Osteocyte (in vitro differentiated cells): Measurements from ENCODE around the gene TBL1XR1. TPM values are rescaled to one million over a fixed set of nuclear protein-coding genes. Genes with fewer than 3 reads are reported as not detected.

Experiments
- DNase-seq: peaks from one replicate; pipeline ENCODE4 v3.0.0; 2021; ENCODE audit warnings: mixed read lengths; ENCODE audit not compliant: unreplicated experiment; ENCODE audit errors: extremely low spot score
- H3K27ac Mint-ChIP-seq: one replicate; pipeline ENCODE4 v1.8.0; 2021; ENCODE audit warnings: mild to moderate bottlenecking, mixed read lengths; ENCODE audit not compliant: unreplicated experiment
- H3K27me3 Mint-ChIP-seq: one replicate; pipeline ENCODE4 v1.8.0; 2021; ENCODE audit warnings: mixed read lengths; ENCODE audit not compliant: unreplicated experiment
- H3K36me3 Mint-ChIP-seq: one replicate; pipeline ENCODE4 v1.8.0; 2021; ENCODE audit warnings: mixed read lengths; ENCODE audit not compliant: unreplicated experiment
- H3K4me1 Mint-ChIP-seq: one replicate; pipeline ENCODE4 v1.8.0; 2021; ENCODE audit warnings: mixed read lengths; ENCODE audit not compliant: unreplicated experiment
- H3K4me3 Mint-ChIP-seq: one replicate; pipeline ENCODE4 v1.8.0; 2021; ENCODE audit warnings: mild to moderate bottlenecking, moderate library complexity, mixed read lengths; ENCODE audit not compliant: unreplicated experiment
- H3K9me3 Mint-ChIP-seq: one replicate; pipeline ENCODE4 v1.8.0; 2021; ENCODE audit warnings: mixed read lengths; ENCODE audit not compliant: unreplicated experiment
- CTCF ChIP-seq: fragments of 200-600 bp; sonication (generic); IDR thresholded peaks from 2 replicates; pipeline ENCODE4 v1.5.0; 2021; ENCODE audit warnings: antibody characterized with exemption, mild to moderate bottlenecking, moderate library complexity
- total RNA-seq: library from RNA; stranded (reverse); gene quantifications from 2 replicates; pipeline ENCODE4 v1.2.1, GENCODE V29; 2021

Gene TBL1XR1
- total RNA-seq, 1 donor from 2014 or later, result 370 TPM

DNA sequence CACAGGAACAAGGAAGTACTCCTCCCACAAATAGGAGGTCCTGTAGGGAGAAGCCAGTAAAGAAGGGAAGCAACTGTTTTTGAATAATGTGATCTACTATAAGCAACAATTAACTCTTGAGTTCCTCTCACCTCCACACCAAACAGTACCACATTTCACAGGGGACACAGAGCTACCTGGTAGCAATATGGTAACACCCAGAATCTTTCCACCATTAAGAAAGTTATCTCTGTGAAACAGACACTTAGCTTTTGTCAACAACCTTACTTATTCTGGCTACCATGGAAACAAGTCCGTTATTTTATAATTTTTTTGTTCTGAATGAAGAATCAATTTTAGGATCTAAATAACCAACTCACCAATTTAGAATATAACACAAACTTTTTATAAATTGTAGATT lies 49.5 kb downstream of the TBL1XR1 start:
- Mint-ChIP-seq H3K9me3 (no peaks in the 10 kb centered on the region), H3K4me1 (peaks cover 78% of the 10 kb centered on the region), H3K36me3 (peaks cover 7% of the 10 kb centered on the region), H3K27ac (no peak overlapping the region), H3K4me3 (no peak overlapping the region), H3K27me3 (no peaks in the 10 kb centered on the region)
- DNase-seq, result no peak
- no peak for TF ChIP-seq CTCF

DNA sequence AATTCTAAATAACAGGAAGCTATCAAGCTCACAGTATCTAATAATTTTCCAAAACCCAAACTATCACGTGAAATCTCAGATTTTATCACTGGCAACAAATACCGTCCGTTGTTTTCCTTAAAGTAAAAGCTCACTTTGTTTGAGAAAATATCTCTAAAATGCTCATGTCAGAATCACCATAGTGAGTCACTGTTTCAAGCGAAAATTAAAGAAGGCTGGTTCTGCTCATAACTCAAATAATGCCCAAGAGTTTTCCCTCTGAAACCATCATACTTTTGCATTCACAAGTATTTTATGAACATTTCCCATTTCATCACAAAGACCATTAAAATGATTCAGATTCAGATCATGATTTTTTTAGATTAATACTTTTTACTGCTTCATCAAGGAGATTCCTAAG lies 50.6 kb downstream of the TBL1XR1 start:
- Mint-ChIP-seq H3K36me3 (peaks cover 7% of the 10 kb centered on the region), H3K4me1 (peaks cover 76% of the 10 kb centered on the region), H3K9me3 (no peaks in the 10 kb centered on the region), H3K4me3 (no peak overlapping the region), H3K27me3 (no peaks in the 10 kb centered on the region), H3K27ac (no peak overlapping the region)
- no peak for TF ChIP-seq CTCF
- no peak for DNase-seq

GRCh38 chr3:177145954-177146353 lies 51.3 kb downstream of the TBL1XR1 start:
- Mint-ChIP-seq H3K27me3 (no peaks in the 10 kb centered on the region), H3K4me1 (peaks cover 71% of the 10 kb centered on the region), H3K4me3 (no peak overlapping the region), H3K36me3 (peaks cover 6% of the 10 kb centered on the region), H3K27ac (no peak overlapping the region), H3K9me3 (no peaks in the 10 kb centered on the region)
- no peak for DNase-seq
- TF ChIP-seq CTCF, result no peak

DNA sequence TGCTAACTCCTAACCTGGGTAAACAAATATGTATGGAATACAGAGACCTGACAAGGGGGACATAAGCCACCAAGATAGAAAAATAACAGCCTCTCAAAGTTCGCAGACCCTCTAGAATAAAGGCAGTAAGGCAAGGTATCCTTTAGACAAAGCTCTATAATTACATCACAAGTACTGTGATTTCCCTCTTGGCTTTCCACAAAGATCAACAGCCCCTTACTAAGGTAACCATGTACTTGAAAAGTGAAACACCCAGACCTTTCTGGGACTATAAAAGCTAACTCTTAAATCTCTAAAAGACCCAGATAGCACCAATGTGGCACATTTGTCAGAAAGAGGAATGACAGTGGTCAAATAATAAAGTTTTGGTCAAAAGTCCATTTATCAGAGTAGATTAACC lies 51.9 kb downstream of the TBL1XR1 start:
- Mint-ChIP-seq H3K27me3 (no peaks in the 10 kb centered on the region), H3K4me3 (no peak overlapping the region), H3K9me3 (no peaks in the 10 kb centered on the region), H3K4me1 (peaks cover 66% of the 10 kb centered on the region), H3K27ac (no peak overlapping the region), H3K36me3 (peaks cover 6% of the 10 kb centered on the region)
- no peak for TF ChIP-seq CTCF
- no peak for DNase-seq

GRCh38 chr3:177144922-177145321 lies 52.4 kb downstream of the TBL1XR1 start:
- H3K4me3 Mint-ChIP-seq, result no peak overlapping the region
- peaks cover 6% of the 10 kb centered on the region for H3K36me3 Mint-ChIP-seq
- no peak overlapping the region for H3K27ac Mint-ChIP-seq
- TF ChIP-seq CTCF, result no peak
- DNase-seq, result no peak
- no peaks in the 10 kb centered on the region for H3K27me3 Mint-ChIP-seq
- H3K4me1 Mint-ChIP-seq, result peaks cover 63% of the 10 kb centered on the region
- H3K9me3 Mint-ChIP-seq, result no peaks in the 10 kb centered on the region
